HG03378 (cell line): ENCODE data around the gene FAM163A.
"Not testable (repeated sequence)": the region's sequence is repeated elsewhere in the genome, so short reads cannot be mapped to it uniquely, and the experiment has no call there.

Source experiments
- ATAC-seq: cut with Tn5 transposase; IDR thresholded peaks from one replicate; pipeline ENCODE4 v1.9.1; 2021; ENCODE audit warnings: mild to moderate bottlenecking, moderate library complexity; ENCODE audit not compliant: unreplicated experiment

FAM163A gene

DNA sequence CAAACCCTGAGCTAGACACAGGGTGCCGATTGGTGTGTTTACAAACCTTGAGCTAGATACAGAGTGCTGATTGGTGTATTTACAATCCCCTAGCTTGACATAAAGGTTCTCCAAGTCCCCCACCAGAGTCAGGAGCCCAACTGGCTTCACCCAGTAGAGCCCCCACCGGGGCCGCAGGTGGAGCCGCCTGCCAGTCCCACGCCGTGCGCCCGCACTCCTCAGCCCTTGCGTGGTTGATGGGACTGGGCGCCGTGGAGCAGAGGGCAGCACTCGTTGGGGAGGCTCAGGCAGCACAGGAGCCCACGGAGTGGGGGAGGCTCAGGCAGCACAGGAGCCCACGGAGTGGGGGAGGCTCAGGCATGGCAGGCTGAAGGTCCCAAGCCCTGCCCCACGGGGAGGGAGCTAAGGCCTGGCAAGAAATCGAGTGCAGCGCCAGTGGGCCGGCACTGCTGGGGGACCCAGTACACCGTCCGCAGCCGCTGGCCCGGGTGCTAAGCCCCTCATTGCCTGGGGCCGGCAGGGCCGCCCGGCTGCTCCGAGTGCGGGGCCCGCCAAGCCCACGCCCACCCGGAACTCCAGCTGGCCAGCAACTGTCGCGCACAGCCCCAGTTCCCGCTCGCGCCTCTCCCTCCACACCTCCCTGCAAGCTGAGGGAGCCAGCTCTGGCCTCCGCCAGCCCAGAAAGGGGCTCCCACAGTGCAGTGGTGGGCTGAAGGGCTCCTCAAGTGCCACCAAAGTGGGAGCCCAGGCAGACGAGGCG, 93.8 kb downstream of the FAM163A start:
- not testable (repeated sequence) for ATAC-seq

DNA sequence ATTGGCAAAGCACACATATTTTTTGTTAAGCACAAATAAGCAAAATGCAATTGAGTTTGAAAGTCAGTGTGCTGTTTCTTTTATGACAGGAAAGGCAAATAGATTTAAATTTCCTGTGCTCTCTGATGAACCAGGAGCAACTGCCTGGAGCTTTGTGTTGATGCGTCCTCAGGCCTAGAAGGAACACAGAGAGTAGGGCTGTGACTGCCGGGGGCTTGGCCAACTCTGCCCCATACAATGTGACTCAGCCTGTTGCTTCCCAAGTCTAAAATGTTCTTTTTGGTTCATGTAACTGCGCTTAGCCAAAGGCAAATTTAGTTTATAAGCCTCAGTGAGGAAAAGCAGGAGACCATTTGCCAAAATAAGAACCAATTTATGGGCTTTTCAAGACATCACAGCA, 97.0 kb downstream of the FAM163A start:
- ATAC-seq, result no peak

- no peak for ATAC-seq
These were observed 105.1 kb downstream of the FAM163A start for GRCh38 chr1:179848233-179848632.

DNA sequence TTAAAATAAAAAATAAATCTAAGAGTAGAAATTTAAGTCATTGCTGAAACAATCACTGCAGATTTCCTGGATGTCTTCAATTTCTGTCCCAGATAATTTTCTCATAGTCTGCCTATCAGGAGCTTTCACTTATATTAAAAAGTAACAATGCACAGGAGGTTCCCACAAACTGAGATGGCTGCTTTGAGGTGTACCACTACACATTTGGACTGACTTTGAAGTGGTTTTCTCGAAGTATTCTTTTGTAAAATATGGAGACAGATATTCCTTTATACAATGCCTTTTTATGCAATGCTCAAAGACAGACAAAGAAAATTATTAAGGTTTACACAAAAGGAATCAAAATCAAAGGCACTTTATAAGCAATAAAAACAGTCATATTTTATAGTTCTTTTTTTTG, 110.0 kb downstream of the FAM163A start:
- ATAC-seq, result no peak

- not testable (repeated sequence) for ATAC-seq
These were observed 112.7 kb downstream of the FAM163A start for GRCh38 chr1:179855831-179856230.

- ATAC-seq, result no peak
These were observed 113.2 kb downstream of the FAM163A start for GRCh38 chr1:179856296-179856695.

- ATAC-seq, result no peak
These were observed 113.9 kb downstream of the FAM163A start for GRCh38 chr1:179857009-179857408.

GRCh38 chr1:179860652-179861051, 117.6 kb downstream of the FAM163A start:
- no peak for ATAC-seq

DNA sequence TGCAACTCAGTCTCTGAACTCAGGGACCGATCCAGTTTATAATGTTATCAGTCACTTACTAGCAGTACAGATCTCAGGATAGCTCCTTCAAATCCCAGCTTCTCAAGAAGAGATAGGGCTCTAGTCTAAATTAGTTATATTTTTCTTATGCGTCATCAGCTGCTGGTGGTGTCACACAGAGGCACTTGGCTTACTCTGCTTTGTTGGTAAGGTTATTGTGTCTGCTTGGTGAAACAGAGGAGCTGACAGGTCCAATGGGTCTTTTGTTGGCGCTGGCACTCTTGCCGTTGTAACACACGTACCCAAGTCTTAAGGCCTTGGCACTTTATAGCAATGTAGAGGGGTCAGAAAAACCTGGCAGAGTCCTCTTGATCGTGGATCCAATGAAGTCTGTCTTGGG, 122.3 kb downstream of the FAM163A start:
- ATAC-seq, result no peak
